Renal cortex interstitium (tissue), 15 donors: Measurements from ENCODE around the gene COG4. TPM values are rescaled to one million over a fixed set of nuclear protein-coding genes. Genes with fewer than 3 reads are reported as not detected.

Experiments used
- DNase-seq, 11 donors: peaks; one replicate each; pipeline ENCODE4 v3.0.0-alpha.2; 2013; ENCODE audit warnings: low read depth in 9 of 11, low spot score in 4 of 11; ENCODE audit errors: extremely low read depth in 1 of 11
- long read RNA-seq, 16 experiments: transcript quantifications; one replicate each; lab custom pipeline, GENCODE V29; 2026
- polyA plus RNA-seq, 3 donors: library from polyadenylated mRNA; unstranded; fragments of 120-200 nt; gene quantifications; one replicate each; pipeline ENCODE4 v1.2.1, GENCODE V29; 2013; ENCODE audit not compliant: insufficient read length in 3 of 3

COG4 gene
- polyA plus RNA-seq: 10 to 100 TPM; 63.4 to 76.0 (median 70.9) TPM
- long read RNA-seq, donor 1, transcript COG4-201 (19 exons, 2,833 nt): major isoform, 5 of 18 reads
- long read RNA-seq, donor 1, partial matches to known transcripts: 10 of 18 reads
- long read RNA-seq, donor 1, other reads (novel, unspliced or antisense): 0 of 18 reads
- long read RNA-seq, donor 2, transcript COG4-201 (19 exons, 2,833 nt): major isoform, 5 of 5 reads
- long read RNA-seq, donor 2, partial matches to known transcripts: 0 of 5 reads
- long read RNA-seq, donor 2, other reads (novel, unspliced or antisense): 0 of 5 reads
- long read RNA-seq, donor 3, transcript COG4-201 (19 exons, 2,833 nt): major isoform, 8 of 22 reads
- long read RNA-seq, donor 3, partial matches to known transcripts: 14 of 22 reads
- long read RNA-seq, donor 3, other reads (novel, unspliced or antisense): 0 of 22 reads
- long read RNA-seq, donor 4, transcript COG4-201 (19 exons, 2,833 nt): major isoform, 9 of 33 reads
- long read RNA-seq, donor 4, partial matches to known transcripts: 18 of 33 reads
- long read RNA-seq, donor 4, other reads (novel, unspliced or antisense): 5 of 33 reads
- long read RNA-seq, donor 5: 0 reads
- long read RNA-seq, donor 6, partial matches to known transcripts: 137 of 186 reads
- long read RNA-seq, donor 6, other reads (novel, unspliced or antisense): 45 of 186 reads
- long read RNA-seq, donor 7, transcript COG4-201 (19 exons, 2,833 nt): major isoform, 7 of 34 reads
- long read RNA-seq, donor 7, partial matches to known transcripts: 26 of 34 reads
- long read RNA-seq, donor 7, other reads (novel, unspliced or antisense): 0 of 34 reads
- long read RNA-seq, donor 8: 0 reads
- long read RNA-seq, donor 9, transcript COG4-201 (19 exons, 2,833 nt): major isoform, 10 of 77 reads
- long read RNA-seq, donor 9, partial matches to known transcripts: 67 of 77 reads
- long read RNA-seq, donor 9, other reads (novel, unspliced or antisense): 0 of 77 reads
- long read RNA-seq, donor 10, transcript COG4-201 (19 exons, 2,833 nt): major isoform, 9 of 27 reads
- long read RNA-seq, donor 10, partial matches to known transcripts: 17 of 27 reads
- long read RNA-seq, donor 10, other reads (novel, unspliced or antisense): 0 of 27 reads
- long read RNA-seq, donor 11, transcript COG4-201 (19 exons, 2,833 nt): major isoform, 5 of 25 reads
- long read RNA-seq, donor 11, partial matches to known transcripts: 20 of 25 reads
- long read RNA-seq, donor 11, other reads (novel, unspliced or antisense): 0 of 25 reads
- long read RNA-seq, donor 12, partial matches to known transcripts: 0 of 2 reads
- long read RNA-seq, donor 12, other reads (novel, unspliced or antisense): 0 of 2 reads
- long read RNA-seq, donor 13: 0 reads
- long read RNA-seq, donor 14, transcript COG4-201 (19 exons, 2,833 nt): major isoform, 13 of 27 reads
- long read RNA-seq, donor 14, partial matches to known transcripts: 13 of 27 reads
- long read RNA-seq, donor 14, other reads (novel, unspliced or antisense): 0 of 27 reads
- long read RNA-seq, donor 15, partial matches to known transcripts: 13 of 14 reads
- long read RNA-seq, donor 15, other reads (novel, unspliced or antisense): 0 of 14 reads
- long read RNA-seq, donor 16, transcript COG4-201 (19 exons, 2,833 nt): major isoform, 27 of 566 reads
- long read RNA-seq, donor 16, partial matches to known transcripts: 437 of 566 reads
- long read RNA-seq, donor 16, other reads (novel, unspliced or antisense): 102 of 566 reads

DNA sequence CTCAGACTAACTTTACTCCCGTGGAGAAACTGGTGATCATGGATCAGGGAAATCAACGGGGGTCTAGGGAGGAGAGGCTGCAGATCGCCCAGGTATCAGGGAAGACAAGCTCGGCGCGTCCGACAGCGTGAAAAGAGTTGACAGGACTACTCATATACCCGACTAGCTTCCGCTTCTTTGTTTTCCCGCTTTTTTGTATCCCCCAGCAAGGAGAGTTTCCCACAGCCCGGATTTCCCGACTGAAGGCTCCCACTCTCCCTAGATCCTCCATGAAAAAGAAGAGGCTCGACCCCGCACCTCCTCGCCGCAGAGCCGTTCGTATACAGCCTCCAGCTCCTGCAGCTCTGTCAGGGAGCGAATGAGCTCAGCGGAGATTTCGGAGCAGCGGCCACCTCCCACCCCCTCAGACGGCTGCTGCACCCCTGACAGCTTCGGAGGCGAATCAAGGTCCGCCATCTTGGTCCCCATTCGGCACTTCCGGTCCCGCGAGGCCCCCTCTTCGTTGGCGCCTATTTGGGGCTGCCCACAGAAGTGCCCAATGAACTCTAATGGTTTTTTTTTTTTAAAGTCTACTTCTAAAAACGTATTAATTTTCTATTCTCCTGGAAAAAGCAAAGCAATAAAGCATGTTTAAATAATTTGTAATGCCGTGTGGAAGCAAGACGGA lies at the start of gene COG4:
TSS of gene COG4 (minus strand) at position 479 of the 667 bp plus-strand sequence. CDS start at position 468, 11 bp downstream.
- peak in 10 of 11 donors; percentile 75 to 87 (median 84) for DNase-seq

DNA sequence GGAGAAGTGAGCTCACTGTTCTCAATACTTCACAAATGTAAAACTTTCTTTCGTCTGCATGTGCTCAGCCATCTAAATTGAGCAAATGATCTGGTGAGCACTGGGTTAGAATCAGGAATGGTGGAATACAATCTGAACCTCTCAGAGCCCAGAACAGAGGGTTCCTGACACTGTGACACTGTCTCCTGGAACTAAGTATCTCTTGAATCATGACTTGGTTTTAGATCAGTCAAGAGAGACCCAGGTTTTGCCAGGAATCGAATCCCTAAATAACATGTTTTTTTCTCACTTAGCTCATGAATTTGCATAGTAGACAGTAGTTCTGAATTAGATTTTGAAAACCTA lies 49.5 kb upstream of the COG4 start:
- no peak for DNase-seq

DNA sequence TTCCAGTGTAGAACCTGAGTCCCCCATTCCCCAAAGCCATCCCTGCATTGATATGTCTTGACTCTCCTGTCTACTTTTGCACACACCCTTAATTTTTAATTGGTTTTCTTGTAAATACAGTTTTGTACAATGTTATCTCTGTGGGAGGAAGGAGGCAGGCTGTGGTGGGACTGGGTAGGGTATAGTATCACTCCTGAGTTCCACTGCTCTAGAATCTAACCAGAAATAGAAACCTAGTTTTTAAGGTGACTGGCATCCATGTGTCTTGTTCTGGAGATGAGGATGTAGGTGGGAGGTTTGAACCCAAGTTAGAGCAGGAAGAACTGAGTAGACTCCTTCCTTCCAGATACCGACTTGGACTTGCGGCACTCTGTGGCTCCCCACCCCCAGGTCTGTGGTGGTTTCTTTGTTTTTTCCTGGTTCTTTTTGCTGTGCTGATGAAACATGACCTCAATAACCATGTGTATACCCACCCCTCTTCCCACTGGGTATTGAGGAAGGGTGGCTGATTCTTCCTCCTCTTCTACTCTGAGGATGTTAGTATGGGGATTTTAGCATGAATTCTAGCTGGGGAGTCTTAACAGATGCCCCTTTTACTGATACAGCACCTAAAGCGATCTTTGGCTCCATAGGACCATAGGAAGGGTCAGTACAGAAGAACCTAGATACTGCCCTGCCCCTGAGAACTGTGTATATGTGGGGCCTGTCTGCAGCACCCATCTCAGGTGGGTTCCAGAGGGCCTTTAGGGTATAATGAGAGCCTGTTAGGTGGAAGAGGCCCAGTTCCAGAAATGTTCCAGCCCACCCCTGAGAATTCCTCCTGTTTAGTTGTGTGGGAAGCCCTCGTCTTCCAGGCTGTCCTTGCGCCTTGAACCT lies 48.9 kb upstream of the COG4 start:
- DNase-seq: no peak

DNA sequence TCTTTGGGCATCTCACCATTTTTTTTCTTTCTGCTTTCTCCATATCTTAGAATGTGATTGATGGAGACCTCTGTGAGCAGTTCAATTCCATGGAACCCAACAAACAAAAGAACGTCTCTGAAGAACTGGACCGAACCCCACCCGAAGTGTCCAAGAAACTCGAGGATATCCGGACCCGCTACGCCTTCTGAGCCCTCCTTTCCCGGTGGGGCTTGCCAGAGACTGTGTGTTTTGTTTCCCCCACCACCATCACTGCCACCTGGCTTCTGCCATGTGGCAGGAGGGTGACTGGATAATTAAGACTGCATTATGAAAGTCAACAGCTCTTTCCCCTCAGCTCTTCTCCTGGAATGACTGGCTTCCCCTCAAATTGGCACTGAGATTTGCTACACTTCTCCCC lies 48.3 kb upstream of the COG4 start:
- DNase-seq: no peak

DNA sequence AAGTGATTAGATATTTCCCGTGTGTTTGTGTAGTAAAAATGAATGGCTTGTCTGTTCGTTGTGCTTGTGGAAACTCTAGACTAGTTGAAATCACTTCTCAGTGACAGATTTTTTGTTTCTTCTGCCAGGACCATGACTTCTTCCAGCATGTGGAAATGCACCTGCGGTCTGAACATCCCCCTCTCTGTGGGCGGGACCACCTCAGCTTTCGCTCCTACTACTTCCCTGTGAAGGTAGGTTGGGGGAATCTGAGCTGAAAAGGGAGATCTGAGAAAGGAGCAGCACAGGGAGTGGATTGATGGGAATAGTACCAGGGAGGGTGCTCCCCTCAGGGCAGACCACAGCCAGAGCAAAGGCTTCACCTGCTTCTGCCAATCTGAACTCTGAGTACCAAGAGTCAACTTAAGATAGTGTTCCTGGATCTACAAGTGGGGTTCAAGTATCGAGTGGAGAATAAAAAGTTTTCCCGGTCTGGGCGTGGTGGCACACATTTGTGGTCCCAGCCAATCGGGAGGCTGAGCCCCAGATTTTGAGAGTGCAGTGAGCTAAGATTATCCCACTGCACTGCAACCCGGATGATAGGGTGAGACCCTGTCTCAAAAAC lies 47.7 kb upstream of the COG4 start:
- no peak for DNase-seq

DNA sequence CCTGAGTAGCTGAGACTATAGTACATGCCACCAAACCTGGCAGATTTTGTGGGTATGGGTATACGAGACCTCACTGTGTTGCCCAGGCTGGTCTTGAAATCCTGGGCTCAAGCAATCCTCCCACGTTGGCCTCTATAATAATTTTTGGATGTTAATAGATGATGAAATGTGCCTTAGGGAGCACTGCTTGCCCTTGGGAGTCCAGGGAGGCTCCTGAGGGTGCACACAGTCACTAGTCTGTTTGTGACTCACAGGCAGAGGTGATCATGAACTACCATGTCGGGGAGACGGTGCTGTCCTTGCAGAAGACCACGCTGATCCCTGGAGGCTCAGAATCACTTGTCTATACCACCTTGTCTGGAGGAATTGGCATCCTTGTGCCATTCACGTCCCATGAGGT lies 46.4 kb upstream of the COG4 start:
- no peak for DNase-seq

DNA sequence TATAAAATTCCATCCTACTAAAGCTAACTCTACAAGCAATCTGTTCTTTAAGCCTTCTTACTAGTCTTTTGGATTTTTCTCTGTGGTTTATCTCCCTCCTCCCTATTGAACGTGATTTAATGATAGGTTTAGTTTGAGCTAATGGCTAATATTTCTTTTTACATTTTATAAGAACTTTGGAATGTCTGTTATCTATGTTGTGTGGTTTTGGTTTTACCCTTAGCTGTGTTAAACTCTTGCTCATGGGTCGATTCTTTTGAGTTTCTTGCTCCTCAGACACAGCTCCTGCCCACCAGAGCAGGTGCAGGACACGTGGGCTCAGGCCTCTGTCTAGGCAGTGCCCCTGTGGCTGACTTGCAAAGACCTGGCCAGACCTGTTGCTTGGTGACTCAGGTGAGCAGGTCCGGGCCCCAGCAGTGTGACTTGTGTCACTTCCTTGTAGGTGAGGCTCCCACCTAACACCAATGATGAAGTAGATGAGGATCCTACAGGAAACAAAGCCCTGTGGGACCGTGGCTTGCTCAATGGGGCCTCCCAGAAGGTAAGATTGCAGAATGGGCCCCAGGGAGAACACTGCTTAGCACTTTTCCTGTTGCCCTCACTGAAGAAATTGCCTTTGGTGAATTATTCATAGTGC lies 45.4 kb upstream of the COG4 start:
- DNase-seq: no peak

DNA sequence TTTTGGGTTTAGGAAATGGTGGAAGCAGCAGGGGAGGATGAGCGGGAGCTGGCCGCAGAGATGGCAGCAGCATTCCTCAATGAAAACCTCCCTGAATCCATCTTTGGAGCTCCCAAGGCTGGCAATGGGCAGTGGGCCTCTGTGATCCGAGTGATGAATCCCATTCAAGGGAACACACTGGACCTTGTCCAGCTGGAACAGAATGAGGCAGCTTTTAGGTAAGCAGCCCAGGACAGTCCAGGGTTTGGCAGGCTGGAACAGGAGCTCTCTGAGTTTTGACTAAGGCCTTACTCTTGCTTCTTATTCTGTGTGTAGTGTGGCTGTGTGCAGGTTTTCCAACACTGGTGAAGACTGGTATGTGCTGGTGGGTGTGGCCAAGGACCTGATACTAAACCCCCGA lies 41.7 kb upstream of the COG4 start:
- no peak for DNase-seq

DNA sequence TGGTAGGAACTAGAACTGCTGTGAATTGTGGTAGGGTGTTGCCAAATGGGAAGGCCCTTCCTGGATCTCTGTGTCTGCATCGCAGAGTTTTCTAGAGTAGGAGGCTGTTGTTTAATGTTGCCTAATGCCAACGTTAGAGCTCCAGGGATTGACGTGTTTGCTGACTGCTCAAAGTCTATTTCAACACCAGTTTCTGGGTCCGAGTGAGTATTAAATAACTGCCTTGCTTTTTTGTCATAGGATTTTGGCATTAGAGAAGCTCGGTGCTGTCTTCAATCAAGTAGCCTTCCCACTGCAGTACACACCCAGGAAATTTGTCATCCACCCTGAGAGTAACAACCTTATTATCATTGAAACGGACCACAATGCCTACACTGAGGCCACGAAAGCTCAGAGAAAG lies 40.3 kb upstream of the COG4 start:
- DNase-seq: no peak

DNA sequence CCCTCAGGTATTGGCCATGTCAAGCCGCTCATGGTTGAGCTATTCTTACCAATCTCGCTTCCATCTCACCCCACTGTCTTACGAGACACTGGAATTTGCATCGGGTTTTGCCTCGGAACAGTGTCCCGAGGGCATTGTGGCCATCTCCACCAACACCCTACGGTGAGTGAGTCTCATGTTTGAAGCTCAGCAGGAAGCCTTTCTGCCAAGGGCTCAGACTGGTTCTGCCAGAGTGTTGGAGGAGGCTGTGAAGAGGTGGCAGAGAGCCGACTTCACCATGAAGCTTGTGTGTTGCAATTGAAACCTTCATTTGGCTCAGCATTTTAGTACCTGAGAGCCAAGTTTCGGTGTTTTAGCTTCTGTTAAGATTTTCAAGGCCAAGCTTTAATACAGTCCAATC lies 38.3 kb upstream of the COG4 start:
- DNase-seq: no peak

DNA sequence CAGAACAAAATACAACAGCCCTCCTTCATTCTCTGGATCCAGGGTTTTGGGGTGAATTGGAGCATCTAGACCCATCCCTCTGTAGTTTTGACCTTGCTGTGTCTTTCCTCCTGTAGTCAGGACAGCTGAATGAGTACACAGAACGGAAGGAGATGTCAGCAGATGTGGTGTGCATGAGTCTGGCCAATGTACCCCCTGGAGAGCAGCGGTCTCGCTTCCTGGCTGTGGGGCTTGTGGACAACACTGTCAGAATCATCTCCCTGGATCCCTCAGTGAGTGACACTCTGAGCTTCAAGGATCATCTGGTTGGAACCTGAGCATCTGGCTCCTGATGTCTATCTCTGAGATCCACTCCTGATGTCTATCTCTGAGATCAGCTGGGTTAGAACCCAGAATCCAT lies 32.7 kb upstream of the COG4 start:
- no peak for DNase-seq

DNA sequence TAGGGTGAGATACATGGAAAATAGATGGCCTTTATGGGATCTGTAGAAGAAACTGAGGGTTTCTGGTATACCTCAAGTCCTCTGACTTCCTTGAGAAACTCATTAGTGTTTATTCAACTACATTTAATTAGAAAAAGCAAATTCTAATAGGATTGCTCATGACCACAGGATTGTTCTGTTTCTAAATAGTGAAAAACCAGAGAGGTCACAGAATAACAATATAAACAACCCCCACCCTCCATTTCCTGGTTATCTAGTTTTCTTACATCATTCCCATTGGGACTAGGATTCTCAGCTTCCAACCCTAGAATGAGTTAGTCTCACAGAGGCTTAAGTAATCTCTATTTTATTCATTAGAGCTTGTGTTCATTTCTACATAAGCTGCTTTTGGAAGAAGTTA lies 30.3 kb upstream of the COG4 start:
- no peak for DNase-seq

DNA sequence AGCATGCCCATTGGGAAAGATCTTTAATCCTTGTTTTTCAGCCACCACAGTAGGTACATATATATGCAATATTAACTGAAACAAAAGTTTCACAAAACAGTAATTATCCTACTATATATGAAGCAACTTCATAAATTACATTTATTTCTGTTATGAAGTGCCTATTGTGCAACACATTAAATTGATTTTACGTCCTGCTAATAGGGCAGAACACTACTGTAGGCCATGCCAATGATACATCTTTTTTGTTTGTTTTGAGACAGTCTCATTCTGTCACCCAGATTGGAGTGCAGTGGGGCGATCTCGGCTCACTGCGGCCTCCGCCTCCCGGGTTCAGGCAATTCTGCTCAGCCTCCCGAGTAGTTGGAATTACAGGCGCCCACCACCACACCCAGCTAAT lies 29.3 kb upstream of the COG4 start:
- DNase-seq: no peak

DNA sequence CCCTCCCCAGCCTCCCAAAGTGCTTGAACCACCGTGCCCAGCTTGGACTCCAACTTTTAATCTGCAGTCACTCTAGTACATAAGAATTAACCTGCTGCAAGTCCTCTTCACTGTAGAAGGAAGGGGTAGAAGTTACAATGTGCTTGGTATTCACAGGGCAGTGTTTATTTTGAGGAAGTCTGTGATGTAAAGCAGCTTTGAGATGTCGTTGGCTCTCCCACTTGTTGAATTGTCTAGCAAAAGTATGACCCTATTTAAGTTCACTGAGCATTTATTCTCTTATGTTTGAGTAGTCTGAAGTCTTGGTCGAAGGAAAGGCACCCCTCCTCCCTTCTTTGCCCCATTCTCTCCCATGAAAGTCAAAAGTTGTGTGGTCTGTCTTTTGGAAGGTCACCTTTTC lies 28.4 kb upstream of the COG4 start:
- no peak for DNase-seq

DNA sequence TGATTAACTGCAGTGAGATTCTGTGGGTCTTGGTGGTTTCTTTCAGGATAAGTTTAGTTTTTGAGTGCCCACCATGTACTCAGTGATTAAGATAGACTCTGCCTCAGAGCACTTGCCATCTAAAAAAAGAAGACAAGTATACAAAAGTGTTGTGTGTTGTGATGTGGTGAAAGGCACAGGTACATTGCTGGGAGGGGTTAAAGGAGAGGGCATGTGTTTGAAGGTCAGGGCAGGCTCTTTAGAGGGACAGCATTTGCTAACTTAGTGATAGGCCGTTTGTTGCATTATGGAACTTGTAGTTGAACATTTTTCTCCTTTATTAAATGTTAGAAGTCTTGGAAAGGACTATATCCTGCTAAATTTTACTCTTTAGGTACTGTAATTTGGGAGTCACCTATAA lies 26.7 kb upstream of the COG4 start:
- DNase-seq: no peak

DNA sequence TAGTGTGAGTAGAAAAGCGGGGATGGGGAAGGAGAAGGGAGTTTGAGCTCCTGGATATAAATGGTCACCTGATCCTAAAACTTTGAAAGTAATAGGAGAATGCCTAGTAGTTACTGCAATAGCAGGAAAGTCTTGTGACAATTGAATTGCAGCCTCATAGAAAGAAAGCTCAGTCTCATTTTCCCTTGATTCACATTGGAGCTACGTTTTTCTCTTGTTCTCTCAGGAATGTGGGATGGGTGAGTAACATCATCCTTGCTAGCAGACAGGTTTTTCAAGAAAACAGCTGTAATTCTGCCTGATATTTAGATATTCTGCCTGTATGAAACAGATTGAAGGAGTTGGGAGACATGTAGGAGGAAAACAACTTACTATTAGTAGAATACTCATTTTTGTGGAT lies 25.6 kb upstream of the COG4 start:
- no peak for DNase-seq
